SK-N-MC (cell line): ENCODE measurements around the gene PDE11A.

ENCODE experiments used
- EZH2 ChIP-seq: fragments of 200-600 bp; sonication (generic); IDR thresholded peaks from one replicate; pipeline ENCODE4 v1.6.1; 2017; ENCODE audit warnings: antibody characterized with exemption
- FOXP2 ChIP-seq: optimal IDR thresholded peaks from 2 replicates; pipeline ENCODE3; 2011; ENCODE audit warnings: mild to moderate bottlenecking, moderate library complexity; ENCODE audit not compliant: insufficient read depth; ENCODE audit errors: extremely low read length, control extremely low read depth
- POLR2AphosphoS5 ChIP-seq: IDR thresholded peaks from 2 replicates; pipeline ENCODE4 v1.6.1; 2012; ENCODE audit warnings: mild to moderate bottlenecking, low read depth, low read length, borderline replicate concordance

- no peak for TF ChIP-seq POLR2AphosphoS5
- no peak for TF ChIP-seq EZH2
- TF ChIP-seq FOXP2, result no peak
Observed at GRCh38 chr2:178075006-178075326, 2.4 kb upstream of the PDE11A start.
